Measurements from ENCODE around the gene NOD1.
"Not testable (repeated sequence)": the region's sequence is repeated elsewhere in the genome, so short reads cannot be mapped to it uniquely, and the experiment has no call there.

NOD1 gene

GRCh38 chr7:30391806-30392205 is 86.8 kb downstream of the NOD1 start:
- Histone ChIP-seq H3K4me2 (ENCODE audit: low read length) (no peak overlapping the region), H3K36me3 (ENCODE audit: control insufficient read depth, insufficient read depth, low read length) (no peaks in the 10 kb centered on the region), H3K9me3 (ENCODE audit: control insufficient read depth, low read length) (no peaks in the 10 kb centered on the region), H3K4me3 (ENCODE audit: low read depth, low read length) (no peak overlapping the region), H2AFZ (no peak overlapping the region), H3K27me3 (ENCODE audit: control insufficient read depth, insufficient read depth, low read length) (no peaks in the 10 kb centered on the region), H3K79me2 (no peaks in the 10 kb centered on the region), H3K27ac (no peak overlapping the region), H3K4me1 (peaks cover 2% of the 10 kb centered on the region), H3K9ac (no peak overlapping the region)
- no peak for TF ChIP-seq CTCF (IDR thresholded peaks at IDR 0.05)

DNA sequence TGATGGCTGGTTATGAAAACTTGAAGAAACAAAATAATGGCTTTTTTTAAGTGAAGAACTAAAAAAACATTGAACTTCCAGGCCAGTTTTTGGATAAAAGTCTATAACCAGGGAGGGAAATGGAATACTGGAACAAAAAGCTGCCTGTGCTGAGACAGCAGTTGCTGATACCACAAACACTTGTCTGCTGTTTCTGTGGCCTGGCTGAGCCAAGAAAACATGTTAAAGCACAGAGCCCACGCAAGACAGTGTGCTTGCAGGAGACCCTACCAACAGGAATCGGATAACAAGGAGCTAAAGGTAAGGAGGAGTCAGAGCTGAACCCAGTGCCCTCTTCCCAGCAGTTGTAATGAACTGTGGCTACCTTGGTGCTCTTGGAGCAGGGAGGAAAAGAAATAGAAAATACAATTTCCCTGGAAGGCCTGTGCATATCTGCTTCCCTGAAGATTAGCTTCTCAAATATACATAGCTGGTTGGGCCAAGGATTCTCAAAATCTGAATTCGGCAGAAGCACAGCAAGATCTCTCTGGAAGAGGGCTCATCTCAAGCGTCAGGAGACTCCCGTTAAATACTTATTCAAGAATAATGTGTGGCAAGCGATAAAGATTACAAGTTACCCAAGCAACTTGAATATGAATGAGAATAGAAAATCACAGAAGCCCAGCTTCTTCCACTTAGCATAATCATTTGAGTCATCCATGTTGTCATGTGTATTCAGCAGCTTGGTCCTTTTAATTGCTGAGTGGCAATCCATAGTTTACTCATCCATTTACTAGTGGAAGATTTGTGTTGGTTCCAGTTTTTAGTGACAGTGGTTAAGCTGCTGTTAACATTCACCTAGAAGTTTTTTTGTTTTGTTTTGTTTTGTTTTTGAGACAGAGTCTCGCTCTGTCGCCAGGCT is 87.6 kb downstream of the NOD1 start:
- Histone ChIP-seq H2AFZ (no peak overlapping the region), H3K9ac (no peak overlapping the region), H3K27me3 (ENCODE audit: control insufficient read depth, insufficient read depth, low read length) (no peaks in the 10 kb centered on the region), H3K4me3 (ENCODE audit: low read depth, low read length) (no peak overlapping the region), H3K36me3 (ENCODE audit: control insufficient read depth, insufficient read depth, low read length) (no peaks in the 10 kb centered on the region), H3K4me2 (ENCODE audit: low read length) (no peak overlapping the region), H3K79me2 (no peaks in the 10 kb centered on the region), H3K4me1 (peaks cover 2% of the 10 kb centered on the region), H3K9me3 (ENCODE audit: control insufficient read depth, low read length) (no peaks in the 10 kb centered on the region), H3K27ac (no peak overlapping the region)
- no peak for TF ChIP-seq CTCF (IDR thresholded peaks at IDR 0.05)

- no peaks in the 10 kb centered on the region for H3K79me2 ChIP-seq
- no peak overlapping the region for H3K4me2 ChIP-seq (ENCODE audit: low read length)
- no peaks in the 10 kb centered on the region for H3K9me3 ChIP-seq (ENCODE audit: control insufficient read depth, low read length)
- no peak overlapping the region for H3K4me3 ChIP-seq (ENCODE audit: low read depth, low read length)
- peaks cover 2% of the 10 kb centered on the region for H3K4me1 ChIP-seq
- H3K9ac ChIP-seq: no peak overlapping the region
- no peaks in the 10 kb centered on the region for H3K36me3 ChIP-seq (ENCODE audit: control insufficient read depth, insufficient read depth, low read length)
- H3K27ac ChIP-seq: no peak overlapping the region
- no peak for TF ChIP-seq CTCF (IDR thresholded peaks at IDR 0.05)
- H2AFZ ChIP-seq: no peak overlapping the region
- no peaks in the 10 kb centered on the region for H3K27me3 ChIP-seq (ENCODE audit: control insufficient read depth, insufficient read depth, low read length)
Measured at GRCh38 chr7:30389791-30390190, 88.8 kb downstream of the NOD1 start.

DNA sequence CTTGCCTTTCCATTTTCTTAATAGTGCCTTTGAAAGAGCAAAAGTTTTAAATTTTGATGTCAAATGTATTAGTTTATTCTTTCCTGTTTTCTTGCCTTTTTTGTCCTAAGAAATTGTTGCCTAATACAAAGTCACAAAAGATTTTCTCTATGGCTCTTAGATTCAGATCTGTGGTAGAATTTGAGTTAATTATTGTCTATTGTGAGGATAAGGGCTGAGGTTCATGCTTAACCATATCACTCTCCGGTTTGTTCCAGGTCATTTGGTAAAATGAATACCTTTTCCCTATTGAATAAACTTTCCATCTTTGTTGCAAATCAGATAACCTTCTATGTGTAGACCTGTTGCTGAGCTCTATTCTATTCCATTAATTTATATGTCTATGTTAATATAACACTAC is 96.0 kb downstream of the NOD1 start:
- H3K27ac ChIP-seq: no peak overlapping the region
- H3K4me3 ChIP-seq (ENCODE audit: low read depth, low read length): no peak overlapping the region
- no peaks in the 10 kb centered on the region for H3K9me3 ChIP-seq (ENCODE audit: control insufficient read depth, low read length)
- no peak overlapping the region for H3K4me2 ChIP-seq (ENCODE audit: low read length)
- no peaks in the 10 kb centered on the region for H3K79me2 ChIP-seq
- no peaks in the 10 kb centered on the region for H3K36me3 ChIP-seq (ENCODE audit: control insufficient read depth, insufficient read depth, low read length)
- H3K4me1 ChIP-seq: peaks cover 2% of the 10 kb centered on the region
- H3K9ac ChIP-seq: no peak overlapping the region
- no peak for TF ChIP-seq CTCF (IDR thresholded peaks at IDR 0.05)
- H2AFZ ChIP-seq: no peak overlapping the region
- no peaks in the 10 kb centered on the region for H3K27me3 ChIP-seq (ENCODE audit: control insufficient read depth, insufficient read depth, low read length)

DNA sequence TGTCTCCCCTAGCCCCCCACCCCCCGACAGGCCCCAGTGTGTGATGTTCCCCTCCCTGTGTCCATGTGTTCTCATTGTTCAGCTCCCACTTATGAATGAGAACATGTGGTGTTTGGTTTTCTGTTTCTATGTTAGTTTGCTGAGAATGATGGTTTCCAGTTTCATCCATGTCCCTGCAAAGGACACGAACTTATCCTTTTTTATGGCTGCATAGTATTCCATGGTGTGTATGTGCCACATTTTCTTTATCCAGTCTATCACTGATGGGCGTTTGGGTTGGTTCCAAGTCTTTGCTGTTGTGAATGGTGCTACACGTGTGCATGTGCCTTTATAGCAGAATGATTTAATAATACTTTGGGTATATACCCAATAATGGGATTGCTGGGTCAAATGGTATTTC is 97.8 kb downstream of the NOD1 start:
- H3K79me2 ChIP-seq; H3K9me3 ChIP-seq (ENCODE audit: control insufficient read depth, low read length); H3K9ac ChIP-seq; H3K4me3 ChIP-seq (ENCODE audit: low read depth, low read length); H3K27me3 ChIP-seq (ENCODE audit: control insufficient read depth, insufficient read depth, low read length); H3K4me1 ChIP-seq; H2AFZ ChIP-seq; H3K36me3 ChIP-seq (ENCODE audit: control insufficient read depth, insufficient read depth, low read length); H3K4me2 ChIP-seq (ENCODE audit: low read length); H3K27ac ChIP-seq: not testable (repeated sequence)

Data from parathyroid adenoma (tissue), 2 donors.